HG02885 (cell line): ENCODE results near the gene PGAP6.
"Not testable (repeated sequence)": the region's sequence is repeated elsewhere in the genome, so short reads cannot be mapped to it uniquely, and the experiment has no call there.

Experiments
- ATAC-seq: cut with Tn5 transposase; IDR thresholded peaks from one replicate; pipeline ENCODE4 v1.9.1; 2021; ENCODE audit warnings: mild to moderate bottlenecking; ENCODE audit not compliant: unreplicated experiment, poor library complexity

Gene PGAP6, protein sequence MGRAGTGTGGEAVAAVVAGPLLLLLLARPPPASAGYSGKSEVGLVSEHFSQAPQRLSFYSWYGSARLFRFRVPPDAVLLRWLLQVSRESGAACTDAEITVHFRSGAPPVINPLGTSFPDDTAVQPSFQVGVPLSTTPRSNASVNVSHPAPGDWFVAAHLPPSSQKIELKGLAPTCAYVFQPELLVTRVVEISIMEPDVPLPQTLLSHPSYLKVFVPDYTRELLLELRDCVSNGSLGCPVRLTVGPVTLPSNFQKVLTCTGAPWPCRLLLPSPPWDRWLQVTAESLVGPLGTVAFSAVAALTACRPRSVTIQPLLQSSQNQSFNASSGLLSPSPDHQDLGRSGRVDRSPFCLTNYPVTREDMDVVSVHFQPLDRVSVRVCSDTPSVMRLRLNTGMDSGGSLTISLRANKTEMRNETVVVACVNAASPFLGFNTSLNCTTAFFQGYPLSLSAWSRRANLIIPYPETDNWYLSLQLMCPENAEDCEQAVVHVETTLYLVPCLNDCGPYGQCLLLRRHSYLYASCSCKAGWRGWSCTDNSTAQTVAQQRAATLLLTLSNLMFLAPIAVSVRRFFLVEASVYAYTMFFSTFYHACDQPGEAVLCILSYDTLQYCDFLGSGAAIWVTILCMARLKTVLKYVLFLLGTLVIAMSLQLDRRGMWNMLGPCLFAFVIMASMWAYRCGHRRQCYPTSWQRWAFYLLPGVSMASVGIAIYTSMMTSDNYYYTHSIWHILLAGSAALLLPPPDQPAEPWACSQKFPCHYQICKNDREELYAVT

GRCh38 chr16:381789-382717 is at the start of gene PGAP6:
PGAP6 (minus strand) TSS chr16:381978; CDS start chr16:381821, 157 bp downstream.
- ATAC-seq = peak; percentile 69

GRCh38 chr16:430904-431303 is 49.1 kb upstream of the PGAP6 start:
- no peak for ATAC-seq

DNA sequence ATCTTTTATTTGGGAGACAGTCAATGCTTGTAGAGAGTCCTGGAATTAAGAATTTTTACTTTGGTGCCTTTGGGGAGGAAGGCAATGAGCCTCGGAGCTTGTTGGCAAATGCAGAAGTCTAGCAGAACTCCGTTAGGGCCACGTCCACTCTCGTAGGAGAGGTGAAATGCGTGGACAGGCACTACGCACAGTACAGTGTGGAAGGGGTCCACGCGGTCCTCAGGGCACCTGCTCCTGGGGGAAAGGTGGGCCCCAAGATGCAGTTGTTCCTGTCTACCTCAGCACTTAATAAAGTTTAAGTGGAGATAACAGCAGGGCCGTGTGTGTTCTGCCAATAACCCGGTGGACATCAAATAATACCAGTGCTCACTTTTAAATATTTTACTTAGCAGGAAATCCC is 45.5 kb upstream of the PGAP6 start:
- no peak for ATAC-seq

GRCh38 chr16:426906-427249 is 45.1 kb upstream of the PGAP6 start:
- no peak for ATAC-seq

- ATAC-seq = peak; percentile 23
Observed at GRCh38 chr16:426115-426905, 44.5 kb upstream of the PGAP6 start.

- peak; percentile 40 for ATAC-seq
Observed at GRCh38 chr16:425740-426114, 43.9 kb upstream of the PGAP6 start.

DNA sequence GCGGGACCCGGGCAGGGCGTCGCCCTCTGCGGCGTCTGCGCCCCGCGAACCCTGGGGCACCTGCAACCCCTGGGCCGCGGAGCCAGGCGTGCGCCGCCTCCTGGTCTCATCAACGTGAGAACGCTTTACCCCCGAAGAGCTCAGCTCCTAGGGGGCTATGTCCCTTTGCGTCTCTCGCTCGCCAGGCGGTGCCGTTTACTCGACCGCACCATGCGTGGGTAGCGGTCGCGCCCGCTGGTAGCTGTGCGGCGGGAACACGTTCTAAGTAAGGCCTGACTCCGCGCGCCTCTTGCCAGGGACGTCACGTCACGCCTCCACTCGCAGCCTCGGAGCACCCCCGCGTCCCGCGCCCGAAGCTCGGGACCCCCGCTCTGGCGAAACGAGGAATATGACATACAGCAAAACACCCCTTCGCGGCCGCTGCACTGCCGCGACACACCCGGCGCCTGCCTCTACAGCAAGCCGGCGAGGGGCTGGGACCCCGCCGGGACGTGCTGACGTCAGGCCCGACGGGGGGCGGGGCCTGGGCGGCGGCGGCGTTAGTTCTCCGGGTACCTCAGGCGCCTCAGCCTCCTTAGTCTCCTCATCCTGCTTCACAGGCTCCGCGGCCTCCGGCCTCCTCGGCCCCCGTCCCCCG is 43.4 kb upstream of the PGAP6 start, which contains the start of gene RAB11FIP3:
Gene RAB11FIP3 (plus strand): TSS at position 568 of the 637 bp plus-strand sequence. CDS start 358 bp downstream, outside the sequence.
- ATAC-seq = peak; percentile 90

GRCh38 chr16:424623-425081 is 42.9 kb upstream of the PGAP6 start:
- ATAC-seq = no peak

- ATAC-seq = no peak
Observed at GRCh38 chr16:424033-424622, 42.4 kb upstream of the PGAP6 start.

DNA sequence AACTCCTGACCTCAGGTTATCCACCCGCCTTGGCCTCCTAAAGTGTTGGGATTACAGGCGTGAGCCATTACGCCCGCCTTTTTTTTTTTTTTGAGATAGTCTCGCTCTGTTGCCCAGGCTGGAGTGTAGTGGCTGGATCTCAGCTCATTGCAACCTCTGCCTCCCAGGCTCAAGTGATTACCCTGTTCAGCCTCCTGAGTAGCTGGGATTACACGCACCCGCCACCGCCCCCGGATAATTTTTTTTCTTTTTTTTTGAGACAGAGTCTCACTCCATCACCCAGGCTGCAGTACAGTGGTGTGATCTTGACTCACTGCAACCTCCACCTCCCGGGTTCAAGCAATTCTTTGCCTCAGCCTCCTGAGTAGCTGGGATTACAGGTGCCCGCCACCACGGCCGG is 40.4 kb upstream of the PGAP6 start:
- not testable (repeated sequence) for ATAC-seq

DNA sequence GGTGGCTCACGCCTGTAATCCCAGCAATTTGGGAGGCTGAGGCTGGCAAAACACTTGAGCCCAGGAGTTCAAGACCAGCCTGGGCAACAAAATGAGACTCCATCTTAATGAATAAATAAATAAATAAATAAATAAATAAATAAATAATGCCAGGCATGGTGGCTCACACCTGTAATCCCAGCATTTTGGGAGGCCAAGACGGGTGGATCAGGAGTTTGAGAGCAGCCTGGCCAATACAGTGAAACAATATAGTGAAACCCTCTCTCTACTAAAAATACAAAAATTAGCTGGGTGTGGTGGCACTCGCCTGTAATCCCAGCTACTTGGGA is 33.4 kb upstream of the PGAP6 start:
- not testable (repeated sequence) for ATAC-seq

DNA sequence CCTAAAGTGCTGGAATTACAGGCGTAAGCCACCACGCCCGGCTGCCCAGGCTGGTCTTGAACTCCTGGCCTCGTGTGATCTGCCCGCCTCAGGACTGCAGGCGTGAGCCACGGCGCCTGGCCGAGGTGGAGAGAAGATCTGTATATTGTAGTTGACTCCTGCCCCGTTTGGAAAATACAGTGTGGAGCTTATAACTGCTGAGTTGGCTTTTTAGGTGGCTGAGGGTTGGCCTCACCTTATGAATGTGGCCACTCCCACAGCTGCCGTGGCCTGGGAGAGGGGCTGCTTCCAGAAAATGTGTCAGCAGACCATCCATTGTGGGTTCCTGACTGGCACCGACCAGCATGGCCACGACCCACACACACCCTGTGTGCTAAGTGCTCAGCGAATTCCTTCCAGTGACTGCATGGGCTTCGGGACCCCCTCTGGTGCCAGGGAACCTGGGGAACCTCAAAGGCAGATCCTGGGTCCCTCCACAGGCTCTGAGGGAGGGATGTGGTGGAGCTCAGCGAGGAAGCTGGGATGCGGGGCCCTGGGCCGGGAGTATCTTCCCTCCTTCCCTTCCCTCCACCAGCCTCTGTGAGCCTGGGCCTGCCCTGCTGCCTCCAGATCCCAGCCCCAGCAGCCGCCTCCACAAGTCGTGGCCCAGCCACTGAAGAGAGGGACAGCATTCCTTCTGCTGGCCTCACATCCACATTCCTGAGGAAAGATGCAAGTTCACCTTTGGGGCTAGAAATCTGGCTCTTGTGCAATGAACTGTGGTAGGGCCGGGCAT is 32.8 kb upstream of the PGAP6 start:
- no peak for ATAC-seq

DNA sequence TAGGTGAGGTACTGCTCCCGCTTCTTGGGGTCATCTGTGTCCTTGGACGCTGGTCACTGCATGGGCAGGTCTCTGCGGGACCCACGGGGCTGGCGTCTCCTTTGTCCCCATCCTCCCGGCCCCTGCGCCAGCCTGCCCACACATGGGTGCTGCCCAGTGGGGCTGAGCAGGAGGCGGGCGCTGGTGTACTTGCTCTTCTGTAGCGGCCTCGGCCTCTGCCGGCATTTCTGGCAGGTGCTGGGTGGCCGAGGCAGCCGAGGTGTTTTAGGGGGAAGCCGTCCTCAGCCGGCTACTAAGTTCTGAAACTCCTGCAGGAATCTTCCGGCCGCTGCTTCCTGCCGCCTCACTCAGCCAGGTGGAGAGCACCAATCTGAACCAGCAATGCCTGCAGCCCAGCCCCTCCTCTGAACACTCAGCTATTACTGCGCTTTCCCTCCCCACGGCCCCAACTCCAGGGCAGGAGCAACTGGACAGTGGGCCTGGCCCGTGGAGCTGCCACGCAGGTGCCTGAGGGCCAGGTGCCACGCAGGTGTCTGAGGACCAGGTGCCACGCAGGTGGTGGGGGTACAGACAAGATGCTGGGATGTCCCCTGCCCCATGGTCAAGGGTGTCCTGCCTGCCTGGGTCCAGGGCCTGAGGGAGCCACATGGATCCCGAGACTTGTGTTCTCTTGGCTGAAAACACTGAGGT is 29.9 kb upstream of the PGAP6 start:
- no peak for ATAC-seq

DNA sequence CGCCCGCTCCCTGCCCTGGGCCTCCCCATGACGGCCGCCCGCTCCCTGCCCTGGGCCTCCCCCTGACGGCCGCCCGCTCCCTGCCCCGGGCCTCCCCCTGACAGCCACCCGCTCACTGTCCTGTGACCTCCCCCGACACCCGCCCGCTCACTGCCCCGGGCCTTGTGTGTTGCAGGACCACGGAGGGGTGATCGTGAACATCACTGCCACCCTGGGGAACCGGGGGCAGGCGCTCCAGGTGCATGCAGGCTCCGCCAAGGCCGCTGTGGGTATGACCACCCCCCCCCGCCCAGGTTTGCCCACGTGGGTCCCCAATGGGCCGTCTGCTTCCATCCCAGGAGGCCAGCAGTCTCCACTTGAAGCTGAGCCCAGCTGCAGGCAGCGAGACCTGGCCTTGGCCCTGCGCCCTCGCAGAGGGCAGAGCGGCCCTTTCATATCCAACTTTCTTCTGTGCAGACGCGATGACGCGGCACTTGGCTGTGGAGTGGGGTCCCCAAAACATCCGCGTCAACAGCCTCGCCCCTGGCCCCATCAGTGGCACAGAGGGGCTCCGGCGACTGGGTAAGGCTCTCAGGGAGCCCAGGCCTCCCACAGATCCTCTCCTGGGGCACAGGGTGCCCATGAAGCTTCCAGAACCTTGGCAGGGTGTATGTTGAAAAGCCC is 28.9 kb upstream of the PGAP6 start:
- no peak for ATAC-seq

- ATAC-seq = no peak
Observed at GRCh38 chr16:407253-407652, 25.5 kb upstream of the PGAP6 start.

DNA sequence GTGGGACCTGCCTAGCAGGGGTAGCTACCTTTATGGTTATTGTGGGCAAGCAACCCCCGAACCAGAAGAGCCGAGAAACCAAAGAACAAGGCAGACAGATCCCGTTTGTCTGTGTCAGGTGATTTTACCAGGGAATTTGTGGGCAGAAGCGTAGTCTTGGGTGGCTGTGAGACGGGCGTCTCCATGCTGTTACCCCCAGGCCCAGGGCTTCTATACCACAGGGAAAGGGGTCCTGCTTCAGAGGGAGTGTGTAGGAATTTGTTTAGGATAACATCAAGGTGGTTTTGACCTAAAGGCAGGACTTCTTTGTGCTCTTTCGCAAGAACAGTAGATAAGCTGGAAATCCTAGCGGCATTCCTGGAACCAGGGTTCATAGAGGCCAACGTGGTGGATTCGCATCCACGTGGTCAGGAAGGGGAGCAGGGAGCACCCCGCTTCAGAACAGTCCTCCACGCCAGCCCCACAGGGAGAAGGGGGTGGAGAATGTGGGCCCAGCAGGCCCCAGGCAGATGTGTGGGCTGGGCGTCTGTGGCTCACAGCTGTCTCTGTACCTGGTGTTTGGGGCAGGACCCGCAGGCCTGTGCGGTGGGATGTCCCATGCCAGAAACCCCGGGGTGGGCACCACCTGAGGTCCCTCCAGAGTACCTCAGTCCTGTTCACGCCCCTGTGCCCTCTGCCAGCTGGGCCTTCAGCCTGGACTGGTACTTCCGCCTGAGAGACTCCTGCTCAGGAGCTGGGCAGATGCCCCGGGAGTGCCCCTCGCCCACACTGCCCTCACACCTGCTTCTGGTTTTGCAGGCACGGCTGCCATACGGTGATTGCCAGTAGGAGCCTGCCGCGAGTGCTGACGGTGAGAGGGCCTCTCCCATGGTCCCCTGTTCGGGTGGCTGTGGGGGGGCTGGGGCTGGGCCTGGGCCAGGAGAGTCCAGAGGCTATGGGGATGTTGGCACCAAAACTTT is 24.0 kb upstream of the PGAP6 start:
- ATAC-seq = no peak
